HepG2 (cell line): ENCODE data around the gene RNF133. TPM values are rescaled to one million over a fixed set of nuclear protein-coding genes. Genes with fewer than 3 reads are reported as not detected.

Experiments
- CHD4 ChIP-seq: fragments of 200-600 bp; sonication (generic); IDR thresholded peaks from 2 replicates; pipeline ENCODE4 v1.7.0; 2017; ENCODE audit warnings: mild to moderate bottlenecking, low read length, borderline replicate concordance
- EED ChIP-seq: sonication (generic); formaldehyde crosslinking; IDR thresholded peaks from 2 replicates; pipeline ENCODE4 v1.5.0; 2020; ENCODE audit warnings: mild to moderate bottlenecking, missing genetic modification reagents
- FOSL1 ChIP-seq: sonication (generic); formaldehyde crosslinking; IDR thresholded peaks from 2 replicates; pipeline ENCODE4 v1.9.0; 2021; ENCODE audit warnings: missing genetic modification reagents, borderline replicate concordance
- FOXK1 ChIP-seq: sonication (generic); formaldehyde crosslinking; IDR thresholded peaks from 2 replicates; pipeline ENCODE4 v1.4.0; 2020; ENCODE audit warnings: low read depth, missing genetic modification reagents, borderline replicate concordance
- GPN1 ChIP-seq: sonication (generic); formaldehyde crosslinking; IDR thresholded peaks from 2 replicates; pipeline ENCODE4 v1.5.1; 2020; ENCODE audit warnings: missing genetic modification reagents, borderline replicate concordance
- HCFC1 ChIP-seq: fragments of 150-350 bp; IDR thresholded peaks from 2 replicates; pipeline ENCODE4 v1.6.1; 2014; ENCODE audit warnings: low read depth, low read length
- HDAC6 ChIP-seq: fragments of 200-600 bp; sonication (generic); IDR thresholded peaks from 2 replicates; pipeline ENCODE4 v1.7.0; 2017; ENCODE audit warnings: mild to moderate bottlenecking, antibody characterized with exemption, low read length, low read depth
- IRX3 ChIP-seq: sonication (generic); formaldehyde crosslinking; IDR thresholded peaks from 2 replicates; pipeline ENCODE4 v1.8.1; 2023; ENCODE audit warnings: mild to moderate bottlenecking, low read depth, missing genetic modification reagents, borderline replicate concordance
- NFIB ChIP-seq: sonication (generic); formaldehyde crosslinking; IDR thresholded peaks from 2 replicates; pipeline ENCODE4 v1.9.0; 2021; ENCODE audit warnings: missing genetic modification reagents, mild to moderate bottlenecking, borderline replicate concordance
- NONO ChIP-seq, 2 experiments: fragments of 450-650 bp in 1 of 2; sonication (generic) in 1 of 2; formaldehyde crosslinking in 1 of 2; IDR thresholded peaks in 1 of 2; conservative IDR thresholded peaks in 1 of 2; 2 replicates each; pipeline versions ENCODE4 v1.6.1 to v1.8.0; 2017 to 2022; ENCODE audit warnings: mild to moderate bottlenecking in 1 of 2, missing genetic modification reagents in 1 of 2, moderate library complexity in 1 of 2
- PHF20 ChIP-seq: sonication (generic); formaldehyde crosslinking; IDR thresholded peaks from 2 replicates; pipeline ENCODE4 v1.5.0; 2020; ENCODE audit warnings: mild to moderate bottlenecking, missing genetic modification reagents
- PTBP1 ChIP-seq: fragments of 200-400 bp; formaldehyde crosslinking; IDR thresholded peaks from 2 replicates; pipeline ENCODE4 v1.6.1; 2018; ENCODE audit warnings: low read length, low read depth; ENCODE audit not compliant: poor library complexity, severe bottlenecking
- RCOR2 ChIP-seq: IDR thresholded peaks from 2 replicates; pipeline ENCODE4 v1.6.1; 2016; ENCODE audit warnings: missing biosample characterization, missing genetic modification reagents
- RFX5 ChIP-seq: IDR thresholded peaks from 2 replicates; pipeline ENCODE4 v1.6.1; 2011; ENCODE audit warnings: low read depth, low read length, improper control_type of control experiment
- SAFB2 ChIP-seq: sonication (generic); formaldehyde crosslinking; IDR thresholded peaks from 2 replicates; pipeline ENCODE4 v1.5.1; 2020; ENCODE audit warnings: missing genetic modification reagents, low read depth, mild to moderate bottlenecking, borderline replicate concordance
- SIX1 ChIP-seq: sonication (generic); formaldehyde crosslinking; IDR thresholded peaks from 2 replicates; pipeline ENCODE4 v1.4.0; 2020; ENCODE audit warnings: missing genetic modification reagents, borderline replicate concordance
- SMAD1 ChIP-seq: sonication (generic); formaldehyde crosslinking; IDR thresholded peaks from 2 replicates; pipeline ENCODE4 v1.4.0; 2020; ENCODE audit warnings: missing genetic modification reagents, low read depth, mild to moderate bottlenecking, borderline replicate concordance
- SUZ12 ChIP-seq: fragments of 150-350 bp; IDR thresholded peaks from 2 replicates; pipeline ENCODE4 v1.6.1; 2014; ENCODE audit warnings: low read depth, low read length
- ZBTB4 ChIP-seq: sonication (generic); formaldehyde crosslinking; IDR thresholded peaks from 2 replicates; pipeline ENCODE4 v1.4.0; 2020; ENCODE audit warnings: missing genetic modification reagents, mild to moderate bottlenecking, borderline replicate concordance
- ZFAT ChIP-seq: sonication (generic); formaldehyde crosslinking; conservative IDR thresholded peaks from 2 replicates; pipeline ENCODE4 v1.8.1; 2023; ENCODE audit warnings: missing genetic modification reagents, inconsistent platforms
- ZNF234 ChIP-seq: sonication (generic); formaldehyde crosslinking; conservative IDR thresholded peaks from 2 replicates; pipeline ENCODE4 v1.5.1; 2020; ENCODE audit warnings: mild to moderate bottlenecking, missing genetic modification reagents
- ZNF251 ChIP-seq: sonication (generic); formaldehyde crosslinking; IDR thresholded peaks from 2 replicates; pipeline ENCODE4 v1.9.0; 2021; ENCODE audit warnings: mild to moderate bottlenecking, missing genetic modification reagents
- ZNF367 ChIP-seq: sonication (generic); formaldehyde crosslinking; IDR thresholded peaks from 2 replicates; pipeline ENCODE4 v1.4.0; 2020; ENCODE audit warnings: missing genetic modification reagents, borderline replicate concordance
- ZNF530 ChIP-seq: sonication (generic); formaldehyde crosslinking; IDR thresholded peaks from 2 replicates; pipeline ENCODE4 v1.5.0; 2020; ENCODE audit warnings: low read depth, mild to moderate bottlenecking, missing genetic modification reagents
- ZNF564 ChIP-seq: sonication (generic); formaldehyde crosslinking; IDR thresholded peaks from 2 replicates; pipeline ENCODE4 v1.8.1; 2023; ENCODE audit warnings: mild to moderate bottlenecking, missing genetic modification reagents
- ZNF781 ChIP-seq: sonication (generic); formaldehyde crosslinking; IDR thresholded peaks from 2 replicates; pipeline ENCODE4 v1.5.1; 2020; ENCODE audit warnings: borderline replicate concordance, mild to moderate bottlenecking, missing genetic modification reagents; ENCODE audit errors: not compliant biosample characterization
- ZNF891 ChIP-seq: sonication (generic); formaldehyde crosslinking; IDR thresholded peaks from 2 replicates; pipeline ENCODE4 v1.5.0; 2020; ENCODE audit warnings: mild to moderate bottlenecking, missing genetic modification reagents
- polyA plus RNA-seq, 8 experiments: library from polyadenylated mRNA; depleted of rRNA in 3 of 8; stranded (reverse) in 7 of 8; unstranded in 1 of 8; fragments of >200 nt; fragmentation: Illumina TruSeq in 4 of 8; extraction: Trizol in 4 of 8; gene quantifications; 2 replicates each; pipeline versions ENCODE4 v1.2.1 to v1.2.3, GENCODE V29; 2011 to 2016; ENCODE audit warnings: low read depth in 4 of 8, missing spikeins in 1 of 8, mixed read lengths in 1 of 8; ENCODE audit not compliant: insufficient read depth in 1 of 8
- total RNA-seq, 5 experiments: library from RNA; depleted of rRNA; stranded (reverse); fragments of >200 nt; fragmentation: Illumina TruSeq; extraction: Trizol; gene quantifications; 2 replicates each; pipeline ENCODE4 v1.2.3, GENCODE V29; 2016; ENCODE audit warnings: low read depth in 1 of 5
- TF ChIP-seq, protein P1 (sequence below): sonication (generic); formaldehyde crosslinking; IDR thresholded peaks from 2 replicates; pipeline ENCODE4 v1.4.0; 2020; ENCODE audit warnings: mild to moderate bottlenecking, missing genetic modification reagents
- TF ChIP-seq, protein P2 (sequence below), 2 experiments: fragments of 450-650 bp in 1 of 2; sonication (generic) in 1 of 2; formaldehyde crosslinking; IDR thresholded peaks; 2 replicates each; pipeline versions ENCODE4 v1.5.0 to v1.8.0; 2020 to 2022; ENCODE audit warnings: mild to moderate bottlenecking in 1 of 2, missing genetic modification reagents in 1 of 2

RNF133 gene
- total and polyA plus RNA-seq, 2 of the 13 experiments (the other 11 are each of a cell fraction or from before 2014, with no cell fraction given): 0.13 to 1.00 TPM

GRCh38 chr7:122695816-122696215 is 3.1 kb downstream of the RNF133 start (continued):
- TF ChIP-seq SAFB2 (CRISPR knock-in tag) (no peak), ZFAT (CRISPR knock-in tag) (no peak), FOXK1 (CRISPR knock-in tag) (no peak), SMAD1 (CRISPR knock-in tag) (no peak), EED (CRISPR knock-in tag) (no peak), SUZ12 (no peak), ZNF234 (CRISPR knock-in tag) (no peak), RFX5 (no peak), ZNF530 (CRISPR knock-in tag) (no peak), CHD4 (no peak), ZNF564 (CRISPR knock-in tag) (no peak), HDAC6 (no peak), ZNF367 (CRISPR knock-in tag) (no peak), ZBTB4 (no peak), NFIB (CRISPR knock-in tag) (no peak), PTBP1 (no peak), PHF20 (no peak), ZNF251 (no peak), NONO (IDR thresholded peaks at IDR 0.05) (no peak), NONO (CRISPR knock-in tag; conservative IDR thresholded peaks at IDR 0.05) (no peak), IRX3 (CRISPR knock-in tag) (no peak), HCFC1 (no peak), GPN1 (CRISPR knock-in tag) (no peak), SIX1 (no peak), ZNF891 (CRISPR knock-in tag) (no peak), FOSL1 (CRISPR knock-in tag) (no peak), ZNF781 (CRISPR knock-in tag) (no peak), RCOR2 (CRISPR knock-in tag) (no peak)
- TF ChIP-seq, protein P1, sequence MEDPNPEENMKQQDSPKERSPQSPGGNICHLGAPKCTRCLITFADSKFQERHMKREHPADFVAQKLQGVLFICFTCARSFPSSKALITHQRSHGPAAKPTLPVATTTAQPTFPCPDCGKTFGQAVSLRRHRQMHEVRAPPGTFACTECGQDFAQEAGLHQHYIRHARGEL (CRISPR knock-in tag): no peak
- TF ChIP-seq, protein P2, sequence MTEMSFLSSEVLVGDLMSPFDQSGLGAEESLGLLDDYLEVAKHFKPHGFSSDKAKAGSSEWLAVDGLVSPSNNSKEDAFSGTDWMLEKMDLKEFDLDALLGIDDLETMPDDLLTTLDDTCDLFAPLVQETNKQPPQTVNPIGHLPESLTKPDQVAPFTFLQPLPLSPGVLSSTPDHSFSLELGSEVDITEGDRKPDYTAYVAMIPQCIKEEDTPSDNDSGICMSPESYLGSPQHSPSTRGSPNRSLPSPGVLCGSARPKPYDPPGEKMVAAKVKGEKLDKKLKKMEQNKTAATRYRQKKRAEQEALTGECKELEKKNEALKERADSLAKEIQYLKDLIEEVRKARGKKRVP (CRISPR knock-in tag; IDR thresholded peaks at IDR 0.05): no peak
